Activated CD4-positive, alpha-beta T cell treated with anti-CD3 and anti-CD28 coated beads for 48 hours (primary cell): Measurements from ENCODE around the gene COPS4.
"Not testable (repeated sequence)": the region's sequence is repeated elsewhere in the genome, so short reads cannot be mapped to it uniquely, and the experiment has no call there.

ENCODE experiments used
- DNase-seq: peaks from one replicate; pipeline ENCODE4 v3.0.0-alpha.2; 2020

Gene COPS4

DNA sequence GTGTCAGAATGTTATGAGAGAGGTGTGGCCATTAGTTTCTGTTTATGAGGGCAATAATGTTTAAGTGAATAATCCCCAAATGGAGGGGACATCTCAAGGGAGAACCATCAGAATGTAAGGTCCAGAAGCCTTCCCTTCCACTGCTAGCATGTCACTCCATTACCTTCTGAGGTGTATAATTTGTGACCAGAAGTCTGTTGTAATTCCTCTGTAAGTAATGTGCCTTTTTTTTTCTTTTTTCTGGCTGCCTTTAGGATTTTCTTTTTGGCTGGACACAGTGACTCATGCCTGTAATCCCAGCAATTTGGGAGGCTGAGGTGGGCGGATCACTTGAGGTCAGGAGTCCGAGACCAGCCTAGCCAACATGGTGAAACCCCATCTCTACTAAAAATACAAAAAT lies 10.8 kb upstream of the COPS4 start:
- no peak for DNase-seq

DNA sequence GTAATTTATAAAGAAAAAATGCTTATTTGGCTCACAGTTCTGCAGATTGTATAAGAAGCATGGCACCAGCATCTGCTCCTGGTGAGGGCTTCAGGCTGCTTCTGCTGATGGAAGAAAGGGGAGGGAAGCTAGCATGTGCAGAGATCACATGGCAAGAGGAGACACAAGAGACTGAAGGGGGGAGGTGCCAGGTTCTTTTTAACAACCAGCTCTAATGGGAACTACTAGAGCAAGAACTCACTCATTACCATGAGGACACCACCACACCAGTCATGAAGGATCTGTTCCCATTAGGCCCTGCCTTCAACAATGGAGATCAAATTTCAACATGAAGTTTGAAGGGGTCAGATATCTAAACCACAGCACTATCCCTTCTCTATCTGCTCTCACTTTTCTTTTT lies 9.4 kb upstream of the COPS4 start:
- DNase-seq = no peak

DNA sequence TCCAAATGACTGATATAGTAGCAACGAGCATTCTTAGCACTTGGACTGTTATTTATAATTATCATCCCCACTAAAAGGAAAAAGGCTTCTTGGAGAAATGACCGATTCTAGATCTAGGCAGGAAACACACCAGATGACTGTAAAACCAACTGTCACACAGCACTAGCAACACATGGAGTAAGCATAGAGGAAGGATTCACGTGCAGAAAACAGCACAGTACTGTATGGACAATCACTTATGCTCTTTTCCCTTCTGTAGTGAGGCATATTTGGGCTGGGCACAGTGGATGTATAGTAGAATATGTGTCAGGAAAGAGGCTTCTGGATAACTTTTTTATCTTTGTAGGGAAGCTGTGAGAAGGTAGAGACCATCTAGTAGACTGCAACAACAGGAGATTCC lies 6.0 kb upstream of the COPS4 start:
- DNase-seq = no peak

GRCh38 chr4:83029688-83030087 lies 5.3 kb upstream of the COPS4 start:
- DNase-seq = no peak

- no peak for DNase-seq
These were observed 2.1 kb downstream of the COPS4 start for GRCh38 chr4:83036991-83037665.

- no peak for DNase-seq
These were observed 5.3 kb downstream of the COPS4 start for GRCh38 chr4:83040269-83040668.

DNA sequence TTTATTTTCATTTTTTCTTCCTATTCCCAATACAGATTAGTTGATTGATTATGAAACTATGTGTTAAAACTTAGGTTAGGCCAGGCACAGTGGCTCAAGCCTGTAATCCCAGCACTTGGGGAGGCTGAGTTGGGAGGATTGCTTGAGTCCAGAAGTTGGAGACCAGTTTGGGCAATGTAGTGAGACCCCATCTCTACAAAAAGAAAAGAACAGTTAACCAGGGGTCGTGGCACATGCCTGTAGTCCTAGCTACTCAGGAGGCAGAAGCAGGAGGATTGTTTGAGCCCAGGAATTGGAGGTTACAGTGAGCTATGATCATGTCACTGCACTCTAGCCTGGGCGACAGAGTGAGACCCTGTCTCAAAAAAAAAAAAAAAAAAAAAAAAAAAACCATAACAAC lies 8.2 kb downstream of the COPS4 start:
- DNase-seq = not testable (repeated sequence)

GRCh38 chr4:83043801-83044407 lies 8.9 kb downstream of the COPS4 start:
- DNase-seq = no peak

DNA sequence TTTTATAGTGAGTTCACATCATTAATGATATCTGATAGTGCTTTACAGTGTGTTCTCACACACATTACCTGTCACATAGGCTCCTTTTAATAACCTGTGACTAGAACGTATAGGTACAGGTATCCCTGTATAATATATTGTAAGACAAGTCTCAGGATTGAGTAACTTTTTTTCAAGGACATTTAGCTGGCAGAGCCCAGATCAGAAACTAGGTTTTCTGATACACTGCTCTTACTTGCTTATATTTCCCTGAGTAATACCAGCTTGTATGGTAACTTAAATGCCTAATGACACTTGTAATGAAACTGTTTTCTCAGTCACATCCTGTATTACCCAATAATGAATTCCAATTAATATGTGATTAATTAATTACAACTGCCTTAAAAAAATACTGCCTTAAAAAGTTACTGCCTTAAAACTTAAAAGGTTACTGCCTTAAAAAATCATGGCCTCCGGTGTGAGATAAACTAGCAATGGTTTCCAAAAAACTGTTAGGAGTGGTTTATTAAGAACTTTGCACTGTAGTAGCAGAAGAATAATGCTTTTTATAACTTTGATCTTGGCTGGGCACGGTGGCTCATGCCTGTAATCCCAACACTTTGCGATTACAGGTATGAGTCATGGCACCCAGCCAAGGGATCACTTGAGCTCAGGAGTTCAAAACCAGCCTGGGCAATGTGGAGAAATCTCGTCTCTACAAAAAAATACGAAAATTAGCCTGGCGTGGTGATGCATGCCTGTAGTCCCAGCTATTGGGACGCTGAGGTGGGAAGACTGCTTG lies 11.9 kb downstream of the COPS4 start:
- no peak for DNase-seq

DNA sequence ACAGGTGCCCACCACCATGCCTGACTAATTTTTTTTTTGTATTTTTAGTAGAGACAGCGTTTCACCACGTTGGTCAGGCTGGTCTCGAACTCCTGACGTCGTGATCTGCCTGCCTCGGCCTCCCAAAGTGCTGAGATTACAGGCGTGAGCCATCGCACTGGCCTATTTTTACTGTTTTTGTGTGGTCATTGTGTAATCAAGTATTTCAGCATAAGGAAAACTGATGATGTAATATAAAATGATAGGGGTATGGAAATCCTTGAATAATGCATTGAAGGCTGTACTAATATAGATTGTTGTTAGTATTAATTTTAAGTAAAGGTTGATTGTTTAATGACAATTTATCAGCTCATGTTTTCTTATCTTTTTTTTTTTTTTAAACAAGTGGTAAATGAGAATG lies 13.8 kb downstream of the COPS4 start:
- DNase-seq = not testable (repeated sequence)

- DNase-seq = no peak
These were observed 19.9 kb downstream of the COPS4 start for GRCh38 chr4:83054928-83055327.

DNA sequence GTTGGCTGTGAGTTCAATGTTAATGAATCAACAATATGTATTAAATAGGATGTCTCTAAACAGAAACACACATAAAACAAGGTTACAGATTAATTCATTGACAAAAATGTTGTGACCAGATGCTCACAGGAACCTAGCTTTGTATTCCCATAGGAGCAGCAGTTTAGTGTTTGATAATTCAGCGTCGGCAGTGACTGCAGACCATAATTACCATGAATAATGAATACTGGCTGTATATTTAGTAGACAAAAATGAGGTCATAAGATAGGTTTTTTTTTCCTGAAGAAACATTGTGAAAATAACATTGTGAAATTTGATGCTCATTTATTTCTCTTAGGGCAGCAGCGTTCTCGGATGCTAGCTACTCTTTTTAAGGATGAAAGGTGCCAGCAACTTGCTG lies 27.8 kb downstream of the COPS4 start:
- DNase-seq = no peak

DNA sequence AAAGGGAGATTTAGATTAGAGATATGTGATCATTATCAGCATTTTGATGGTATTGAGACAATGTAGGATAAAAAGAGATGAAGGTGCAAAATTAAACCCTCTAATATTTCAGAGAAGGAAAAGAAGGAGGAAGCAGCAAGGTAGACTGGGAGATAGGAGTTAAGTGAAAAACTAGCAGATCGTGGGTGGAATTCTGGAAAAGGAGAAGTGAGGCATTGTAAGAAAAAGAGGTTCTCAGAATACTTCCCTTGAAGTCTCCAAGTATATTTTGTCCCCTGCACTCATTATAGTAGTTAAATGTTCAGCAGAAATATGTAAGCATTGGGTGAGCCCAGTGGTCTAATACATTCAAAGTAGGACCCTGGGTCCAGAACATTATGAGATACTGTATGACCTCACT lies 30.3 kb downstream of the COPS4 start:
- DNase-seq = no peak

- no peak for DNase-seq
These were observed 32.2 kb downstream of the COPS4 start for GRCh38 chr4:83067058-83067639.

GRCh38 chr4:83071116-83071515 lies 36.1 kb downstream of the COPS4 start:
- DNase-seq = no peak

DNA sequence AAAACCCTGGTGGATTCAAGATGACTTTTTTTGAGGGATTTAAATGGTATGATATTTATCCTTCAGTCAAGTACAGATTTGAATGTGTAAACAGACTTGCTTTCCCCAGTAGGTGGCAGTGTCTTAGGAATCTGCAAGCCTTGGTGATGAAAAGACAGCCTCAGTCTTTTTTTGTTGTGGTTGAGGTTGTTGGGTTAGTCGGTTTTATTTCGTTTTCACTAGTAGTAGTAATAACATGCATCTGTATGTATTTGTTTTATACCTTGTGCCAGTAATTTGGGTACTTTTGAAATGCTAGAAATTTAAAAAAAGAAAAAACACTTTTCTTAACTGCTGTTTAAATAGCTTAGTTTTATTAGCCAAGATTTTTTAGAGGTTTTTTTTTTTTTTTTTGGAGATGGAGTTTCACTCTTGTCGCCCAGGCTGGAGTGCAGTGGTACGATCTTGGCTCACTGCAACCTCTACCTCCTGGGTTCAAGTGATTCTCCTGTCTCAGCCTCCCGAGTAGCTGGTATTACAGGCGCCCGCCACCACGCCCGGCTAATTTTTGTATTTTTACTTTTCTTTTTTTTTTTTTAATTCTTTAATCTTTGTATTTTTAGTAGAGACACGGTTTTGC lies 39.2 kb downstream of the COPS4 start:
- peak; percentile 54 for DNase-seq

- DNase-seq = peak; percentile 68
These were observed 39.8 kb downstream of the COPS4 start for GRCh38 chr4:83074783-83075182.

DNA sequence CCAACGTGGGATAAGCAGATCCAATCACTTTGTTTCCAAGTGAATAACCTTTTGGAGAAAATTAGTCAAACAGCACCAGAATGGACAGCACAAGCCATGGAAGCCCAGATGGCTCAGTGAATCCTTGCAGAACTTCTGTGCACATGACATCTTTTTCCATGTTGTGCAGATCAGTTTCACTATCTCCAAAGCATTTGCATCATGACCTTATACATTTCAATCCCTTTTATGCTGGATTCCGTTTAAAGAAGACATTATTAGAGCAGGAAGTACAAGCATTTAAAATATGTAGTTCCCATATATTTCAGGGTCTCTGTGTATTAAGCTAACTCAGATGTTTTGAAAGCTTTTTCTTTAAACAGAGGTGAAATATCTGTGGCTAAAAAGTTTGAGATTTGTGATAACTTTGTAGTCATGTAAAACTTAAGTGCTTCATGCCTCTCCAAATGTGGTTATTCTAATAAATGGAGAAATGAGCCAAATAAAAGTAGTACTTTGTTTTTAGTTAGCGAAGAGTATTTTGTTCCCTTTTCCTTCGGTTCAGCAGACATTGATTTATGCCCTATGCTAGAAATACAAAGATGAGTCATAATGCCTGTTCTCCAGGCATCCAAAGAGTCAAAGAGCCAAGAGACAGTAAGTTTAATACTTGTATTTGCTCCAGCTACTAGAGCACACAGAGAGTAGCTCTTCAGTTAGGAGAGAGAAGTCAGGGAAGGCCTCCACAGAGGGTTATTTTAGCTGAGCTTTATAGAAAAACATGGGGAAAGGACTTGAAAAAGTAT lies 40.5 kb downstream of the COPS4 start:
- DNase-seq = no peak

DNA sequence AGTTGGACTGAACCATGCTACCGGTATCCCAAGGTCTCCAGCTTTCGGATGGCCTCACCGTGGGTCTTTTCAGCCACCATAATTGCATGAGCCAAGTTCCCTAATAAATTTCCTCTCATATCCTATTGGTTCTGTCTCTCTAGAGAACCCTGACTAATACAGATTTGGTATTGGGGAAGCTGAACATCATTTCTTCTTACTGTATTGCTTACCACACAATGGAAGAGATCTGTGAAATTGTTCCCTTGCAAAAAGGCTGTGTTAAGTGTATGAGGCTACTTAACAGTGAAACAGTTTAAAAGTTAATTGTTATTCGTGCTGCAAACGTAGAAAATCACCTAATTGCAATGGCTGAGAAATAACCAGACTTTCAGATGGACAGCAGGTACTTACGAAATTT lies 45.6 kb downstream of the COPS4 start:
- no peak for DNase-seq

- no peak for DNase-seq
These were observed 47.8 kb downstream of the COPS4 start for GRCh38 chr4:83082777-83083176.

DNA sequence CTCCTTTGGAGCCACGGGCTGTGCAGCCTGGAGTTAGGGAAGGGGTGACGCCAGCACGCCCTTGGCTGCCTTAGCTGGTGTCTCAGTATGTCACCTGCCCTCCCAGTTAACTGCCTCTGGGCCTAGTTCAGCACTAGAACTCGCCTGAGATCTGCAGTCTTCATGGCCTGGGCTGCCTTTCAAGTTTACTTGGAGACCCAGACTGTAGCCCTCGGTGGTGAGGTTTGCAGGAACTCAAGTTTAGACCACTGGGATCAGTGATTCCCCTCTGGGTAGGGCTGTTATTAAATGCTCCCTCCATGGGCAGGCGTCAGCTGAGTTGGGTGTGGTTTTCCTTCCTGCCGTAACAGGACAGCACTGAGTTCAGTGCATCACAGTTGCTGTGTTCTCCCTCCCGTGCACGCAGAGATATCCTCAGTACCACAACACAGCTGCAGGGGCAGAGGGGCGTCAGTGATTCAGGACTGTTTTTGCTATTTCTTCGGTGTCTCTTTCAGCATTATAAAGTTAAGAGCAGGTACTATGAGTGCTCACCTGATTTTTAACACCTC lies 49.0 kb downstream of the COPS4 start:
- peak; percentile 54 for DNase-seq

DNA sequence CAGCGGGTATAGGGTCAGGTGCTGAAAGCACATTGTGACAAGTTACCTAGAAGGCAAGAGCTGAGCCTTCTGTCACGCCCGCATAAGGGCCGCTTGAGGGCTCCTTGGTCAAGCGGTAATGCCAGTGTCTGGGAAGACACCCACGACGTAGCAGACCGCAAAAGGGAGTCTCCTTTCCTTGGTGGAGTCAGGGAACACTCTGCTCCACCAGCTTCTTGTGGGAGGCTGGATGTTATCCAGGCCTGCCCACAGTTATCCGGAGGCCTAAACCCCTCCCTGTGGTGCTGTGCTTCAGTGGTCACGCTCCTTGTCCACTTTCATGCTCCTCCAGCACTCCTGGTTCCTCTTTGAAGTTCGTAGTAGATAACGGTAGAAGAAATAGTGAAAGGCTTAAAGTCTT lies 50.0 kb downstream of the COPS4 start:
- not testable (repeated sequence) for DNase-seq
